CD14-positive monocyte (primary cell): ENCODE results near the gene FAM111B. TPM values are rescaled to one million over a fixed set of nuclear protein-coding genes. Genes with fewer than 3 reads are reported as not detected.
A peak's percentile ranks its signal among the peaks of the same experiment; 100 is the strongest.

Source experiments
- DNase-seq, 3 donors: peaks; one replicate each; pipeline ENCODE4 v3.0.0-alpha.2; 2011 to 2022
- H2AFZ ChIP-seq: 2 replicates; pipeline ENCODE4 v1.6.0; 2012; ENCODE audit warnings: mild to moderate bottlenecking, low read depth, low read length, inconsistent platforms; ENCODE audit not compliant: insufficient read depth, poor library complexity, severe bottlenecking
- H3K27ac ChIP-seq, 2 donors: 1 replicate in 1 of 2; 2 replicates in 1 of 2; pipeline ENCODE4 v1.5.1; 2012 to 2013; ENCODE audit warnings: low read length in 2 of 2, control low read depth in 1 of 2, inconsistent platforms in 1 of 2, low read depth in 1 of 2, mild to moderate bottlenecking in 1 of 2
- H3K27me3 ChIP-seq, 2 donors: one replicate each; pipeline versions ENCODE4 v1.6.0 to v1.6.1; 2011 to 2013; ENCODE audit warnings: low read length in 2 of 2; ENCODE audit not compliant: control insufficient read depth in 2 of 2, insufficient read depth in 2 of 2
- H3K36me3 ChIP-seq, 2 donors: replicated peaks in 1 of 2; 1 replicate in 1 of 2; 2 replicates in 1 of 2; pipeline versions ENCODE4 v1.5.1 to v1.6.1; 2012 to 2013; ENCODE audit warnings: low read length in 2 of 2, control low read depth in 1 of 2, inconsistent platforms in 1 of 2, mild to moderate bottlenecking in 1 of 2; ENCODE audit not compliant: insufficient read depth in 2 of 2, control insufficient read depth in 1 of 2
- H3K4me1 ChIP-seq, 2 donors: 1 replicate in 1 of 2; 2 replicates in 1 of 2; pipeline versions ENCODE4 v1.5.1 to v1.6.1; 2012 to 2013; ENCODE audit warnings: low read length in 2 of 2, control low read depth in 1 of 2, inconsistent platforms in 1 of 2, mild to moderate bottlenecking in 1 of 2, moderate library complexity in 1 of 2; ENCODE audit not compliant: insufficient read depth in 2 of 2, control insufficient read depth in 1 of 2
- H3K4me2 ChIP-seq: replicated peaks from 2 replicates; pipeline ENCODE3; 2012; ENCODE audit warnings: low read length, moderate library complexity, mild to moderate bottlenecking; ENCODE audit not compliant: poor library complexity, severe bottlenecking; ENCODE audit errors: extremely low read depth
- H3K4me3 ChIP-seq, 3 experiments: fragments of 200-600 bp in 1 of 3; sonication (generic) in 1 of 3; replicated peaks in 1 of 3; 1 replicate in 2 of 3; 2 replicates in 1 of 3; pipeline ENCODE4 v1.5.1; 2011 to 2013; ENCODE audit warnings: low read length in 3 of 3, mild to moderate bottlenecking in 3 of 3, control low read depth in 2 of 3, low read depth in 2 of 3, inconsistent platforms in 1 of 3, moderate library complexity in 1 of 3
- H3K79me2 ChIP-seq: 2 replicates; pipeline ENCODE4 v1.6.0; 2012; ENCODE audit warnings: mild to moderate bottlenecking, control low read depth, inconsistent platforms, low read length, moderate library complexity; ENCODE audit not compliant: insufficient read depth
- H3K9ac ChIP-seq: 2 replicates; pipeline ENCODE4 v1.6.0; 2017; ENCODE audit warnings: low read length, mild to moderate bottlenecking; ENCODE audit not compliant: insufficient read depth, poor library complexity, severe bottlenecking
- H3K9me3 ChIP-seq, 2 donors: replicated peaks in 1 of 2; 1 replicate in 1 of 2; 2 replicates in 1 of 2; pipeline versions ENCODE4 v1.5.1 to v1.6.1; 2012 to 2013; ENCODE audit warnings: low read length in 2 of 2, control low read depth in 1 of 2; ENCODE audit not compliant: control insufficient read depth in 1 of 2, insufficient read depth in 1 of 2
- H4K20me1 ChIP-seq: 2 replicates; pipeline ENCODE4 v1.6.0; 2012; ENCODE audit warnings: mild to moderate bottlenecking, low read length, control low read depth, moderate library complexity; ENCODE audit not compliant: insufficient read depth
- H3K27ac Mint-ChIP-seq, 7 donors: one replicate each; pipeline ENCODE4 v1.8.0; 2020; ENCODE audit warnings: mild to moderate bottlenecking in 7 of 7, mixed read lengths in 7 of 7, moderate library complexity in 6 of 7, inconsistent platforms in 2 of 7
- H3K27me3 Mint-ChIP-seq, 3 donors: one replicate each; pipeline ENCODE4 v1.8.0; 2021 to 2022; ENCODE audit warnings: low read depth in 3 of 3, mild to moderate bottlenecking in 3 of 3, mixed read lengths in 3 of 3, moderate library complexity in 3 of 3, inconsistent platforms in 1 of 3
- H3K36me3 Mint-ChIP-seq, 2 donors: one replicate each; pipeline ENCODE4 v1.8.0; 2020; ENCODE audit warnings: mixed read lengths in 2 of 2, inconsistent platforms in 1 of 2, mild to moderate bottlenecking in 1 of 2
- H3K4me1 Mint-ChIP-seq: one replicate; pipeline ENCODE4 v1.8.0; 2020; ENCODE audit warnings: mild to moderate bottlenecking, mixed read lengths
- H3K4me3 Mint-ChIP-seq, 2 donors: one replicate each; pipeline ENCODE4 v1.8.0; 2020; ENCODE audit warnings: mild to moderate bottlenecking in 2 of 2, mixed read lengths in 2 of 2, moderate library complexity in 1 of 2
- H3K9me3 Mint-ChIP-seq, 7 donors: one replicate each; pipeline ENCODE4 v1.8.0; 2020 to 2022; ENCODE audit warnings: mixed read lengths in 7 of 7, mild to moderate bottlenecking in 6 of 7, moderate library complexity in 6 of 7, inconsistent platforms in 2 of 7
- CTCF ChIP-seq: fragments of 200-600 bp; IDR thresholded peaks from one replicate; pipeline ENCODE4 v1.8.0; 2022; ENCODE audit warnings: antibody characterized with exemption, mild to moderate bottlenecking
- WGBS: methylation state at CpG from one replicate; pipeline ENCODE4 v1.1.5; 2013; ENCODE audit warnings: missing lambda C conversion rate; ENCODE audit not compliant: insufficient coverage; 5-methylcytosine and 5-hydroxymethylcytosine counted together
- intact Hi-C, 2 donors: fragments of 100-400 bp; cut with micrococcal nuclease; formaldehyde crosslinking; loops; one replicate each; pipeline versions ENCODE4 v1.15.0 to v1.15.1; 2023
- polyA minus RNA-seq: library from RNA; depleted of rRNA, polyadenylated mRNA; stranded (reverse); fragments of >200 nt; gene quantifications from 2 replicates; pipeline ENCODE4 v1.2.3, GENCODE V29; 2012
- polyA plus RNA-seq, 3 donors: library from polyadenylated mRNA; depleted of rRNA in 1 of 3; unstranded in 2 of 3; stranded (reverse) in 1 of 3; fragments of 300-500 nt in 2 of 3; fragments of >200 nt in 1 of 3; fragmentation: Illumina TruSeq in 2 of 3; gene quantifications; 1 replicate in 2 of 3; 2 replicates in 1 of 3; pipeline ENCODE4 v1.2.3, GENCODE V29; 2012 to 2021
- total RNA-seq, 12 experiments: library from RNA in 1 of 12; stranded (reverse) in 1 of 12; fragments of 120-200 nt in 1 of 12; gene quantifications; one replicate each; pipeline ENCODE4 v1.2.4 and lab custom pipeline; 2013 to 2026; ENCODE audit warnings: mixed read lengths in 6 of 12, inconsistent platforms in 1 of 12

The FAM111B gene, protein sequence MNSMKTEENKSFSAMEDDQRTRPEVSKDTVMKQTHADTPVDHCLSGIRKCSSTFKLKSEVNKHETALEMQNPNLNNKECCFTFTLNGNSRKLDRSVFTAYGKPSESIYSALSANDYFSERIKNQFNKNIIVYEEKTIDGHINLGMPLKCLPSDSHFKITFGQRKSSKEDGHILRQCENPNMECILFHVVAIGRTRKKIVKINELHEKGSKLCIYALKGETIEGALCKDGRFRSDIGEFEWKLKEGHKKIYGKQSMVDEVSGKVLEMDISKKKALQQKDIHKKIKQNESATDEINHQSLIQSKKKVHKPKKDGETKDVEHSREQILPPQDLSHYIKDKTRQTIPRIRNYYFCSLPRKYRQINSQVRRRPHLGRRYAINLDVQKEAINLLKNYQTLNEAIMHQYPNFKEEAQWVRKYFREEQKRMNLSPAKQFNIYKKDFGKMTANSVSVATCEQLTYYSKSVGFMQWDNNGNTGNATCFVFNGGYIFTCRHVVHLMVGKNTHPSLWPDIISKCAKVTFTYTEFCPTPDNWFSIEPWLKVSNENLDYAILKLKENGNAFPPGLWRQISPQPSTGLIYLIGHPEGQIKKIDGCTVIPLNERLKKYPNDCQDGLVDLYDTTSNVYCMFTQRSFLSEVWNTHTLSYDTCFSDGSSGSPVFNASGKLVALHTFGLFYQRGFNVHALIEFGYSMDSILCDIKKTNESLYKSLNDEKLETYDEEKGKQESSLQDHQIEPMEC
- total RNA-seq (2013) = 0.23 TPM
- polyA plus RNA-seq (under 1 TPM in 1 of 3 donors, not detected in 2; 0.09 TPM), polyA minus RNA-seq (not detected in 2 replicates), total RNA-seq (lab: John Stamatoyannopoulos, UW) (0.21 to 10.3 (median 0.43) reads per million in 11 experiments)

DNA sequence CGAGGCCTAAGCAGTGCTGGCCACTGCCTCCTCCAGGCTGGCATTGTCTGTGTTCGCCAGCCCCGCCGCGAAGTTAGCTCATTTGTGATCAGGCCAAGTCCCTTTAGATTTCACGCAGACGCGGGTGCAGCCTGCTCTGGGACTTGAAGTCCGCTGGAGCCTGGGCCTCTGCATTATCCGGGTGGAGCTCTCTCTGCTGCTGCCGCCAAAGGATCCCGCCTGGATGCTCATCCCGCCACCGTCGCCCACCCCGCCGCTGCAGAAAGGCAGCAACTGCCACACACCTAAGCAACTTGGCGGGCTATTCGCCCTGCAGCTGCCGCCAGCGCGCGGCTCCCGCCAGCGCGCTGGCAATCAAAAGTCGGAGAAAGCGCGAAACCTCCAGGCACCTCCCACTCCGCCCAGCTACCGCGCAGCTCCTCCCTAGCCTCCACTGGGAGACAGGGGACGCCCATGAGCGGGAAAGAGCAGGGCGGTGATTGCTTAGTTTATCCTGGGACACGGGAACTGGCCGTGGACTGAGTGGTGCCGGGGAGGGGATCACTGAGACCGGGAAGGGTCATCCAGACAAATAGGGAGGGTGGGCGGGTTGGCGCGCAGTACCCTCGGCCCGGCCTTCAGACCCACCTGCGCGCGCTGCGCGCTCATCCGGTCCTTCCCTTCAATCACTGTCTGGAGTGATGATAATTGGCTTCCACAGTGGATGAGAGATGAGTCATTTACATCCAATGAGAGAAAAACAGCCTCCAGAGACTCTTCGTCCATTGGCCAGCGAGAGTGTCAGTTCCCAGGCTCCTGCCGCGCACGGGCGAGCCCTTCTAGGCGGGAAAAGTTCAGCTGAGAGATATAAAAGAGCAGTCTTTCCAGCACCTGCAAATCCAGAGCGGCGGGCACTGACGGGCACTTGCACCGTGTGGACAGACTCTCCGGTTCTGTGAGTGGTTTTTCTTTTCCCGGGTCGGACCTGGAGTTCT lies at the start of gene FAM111B:
Gene FAM111B (plus strand): TSS at position 875 of the 974 bp plus-strand sequence. CDS start 2,389 bp downstream, outside the sequence.
- peak within 1 kb of the TSS; percentile 47 for H3K9ac ChIP-seq
- no peaks in the 10 kb centered on the region for H4K20me1 ChIP-seq
- Mint-ChIP-seq H3K27ac (peak within 1 kb of the TSS in 4 of 7 donors; percentile 23 to 55 (median 42)), H3K27me3 (peaks cover 5 to 7% (median 6%) of the 10 kb centered on the region in 3 donors), H3K4me3 (peak within 1 kb of the TSS; percentile 79 to 90), H3K4me1 (peaks cover 58% of the 10 kb centered on the region), H3K36me3 (peaks cover 7 to 11% of the 10 kb centered on the region in 2 donors), H3K9me3 (no peaks in the 10 kb centered on the region)
- WGBS = under 1% methylated on average over 49 of the region's 64 CpGs
- intact Hi-C loops = loop anchor here in 1 of 2 donors (5.0 kb wide), 1 partner anchor 36 kb away; the partner anchor contains the start of gene FAM111A
- TF ChIP-seq CTCF = no peak
- no peaks in the 10 kb centered on the region for H3K9me3 ChIP-seq
- H3K36me3 ChIP-seq = peaks cover 4 to 7% of the 10 kb centered on the region in 2 donors
- no peak within 1 kb of the TSS for H3K27ac ChIP-seq
- peak within 1 kb of the TSS; percentile 26 to 71 (median 58) for H3K4me3 ChIP-seq
- peak; percentile 48 to 73 (median 73) for DNase-seq
- peak within 1 kb of the TSS; percentile 72 for H3K4me2 ChIP-seq
- peaks cover 30 to 37% of the 10 kb centered on the region in 2 donors for H3K4me1 ChIP-seq
- H3K27me3 ChIP-seq = no peaks in the 10 kb centered on the region
- H3K79me2 ChIP-seq = peaks cover 36% of the 10 kb centered on the region
- H2AFZ ChIP-seq = peak within 1 kb of the TSS; percentile 73
